ENCODE results near the gene CRABP1.

DNA sequence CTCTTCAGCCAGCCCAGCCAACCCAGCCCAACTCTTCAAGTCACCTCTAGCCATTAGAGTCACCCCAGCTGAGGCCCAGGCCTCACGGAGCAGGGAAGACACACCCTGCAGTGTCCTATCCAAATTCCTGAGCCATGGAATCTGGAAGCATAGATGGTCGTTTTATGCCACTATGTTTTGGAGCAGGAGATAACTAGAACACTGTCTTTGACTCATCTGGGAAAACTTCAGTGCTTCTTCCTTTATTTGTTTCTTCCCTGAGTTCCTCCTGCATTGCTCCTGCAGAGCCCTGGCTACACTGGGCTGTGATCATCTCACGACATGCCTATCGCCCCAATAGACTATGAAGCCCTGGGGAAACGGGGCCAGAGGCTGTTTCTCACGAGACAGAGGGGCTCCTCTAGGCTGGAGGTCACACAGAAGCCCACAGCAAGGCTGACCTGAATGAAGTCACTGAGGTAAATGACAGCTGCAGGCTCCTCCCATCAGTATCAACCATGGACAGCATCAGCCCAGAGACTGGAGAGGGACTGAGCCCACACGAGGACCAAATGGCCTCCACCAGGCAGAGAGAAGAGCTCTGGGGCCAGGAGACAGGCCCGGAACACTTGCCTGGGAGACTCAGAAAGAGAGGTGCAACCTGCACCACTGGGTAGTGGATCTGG, 22.7 kb downstream of the CRABP1 start:
- no peak for TF ChIP-seq POLR2A (IDR thresholded peaks at IDR 0.05; ENCODE audit: low read length)
- TF ChIP-seq GATA1 (IDR thresholded peaks at IDR 0.05; ENCODE audit: low read depth, low read length) = no peak

Data from erythroblast (primary cell).